Body of pancreas (tissue), 4 donors: ENCODE results near the gene C1QTNF1. TPM values are rescaled to one million over a fixed set of nuclear protein-coding genes. Genes with fewer than 3 reads are reported as not detected.
A peak's percentile ranks its signal among the peaks of the same experiment; 100 is the strongest.

ENCODE experiments used
- ATAC-seq: fragments of 150-250 bp; one replicate; pipeline ENCODE4 v1.9.1; 2016
- DNase-seq, 4 donors: peaks; one replicate each; pipeline ENCODE4 v3.0.0-alpha.2; 2019
- H3K27ac ChIP-seq, 4 donors: fragments of 200-600 bp; sonication (generic); 1 replicate in 3 of 4; 2 replicates in 1 of 4; pipeline versions ENCODE4 v1.5.1 to v1.6.1; 2016 to 2019; ENCODE audit warnings: mild to moderate bottlenecking in 1 of 4, mixed read lengths in 1 of 4, moderate library complexity in 1 of 4
- H3K27me3 ChIP-seq, 2 donors: fragments of 200-600 bp; sonication (generic); one replicate each; pipeline ENCODE4 v1.6.0; 2016; ENCODE audit warnings: mild to moderate bottlenecking in 1 of 2
- H3K36me3 ChIP-seq, 2 donors: fragments of 200-600 bp; sonication (generic); replicated peaks in 1 of 2; 2 replicates each; pipeline ENCODE4 v1.5.1; 2016; ENCODE audit warnings: low read depth in 2 of 2; ENCODE audit not compliant: insufficient read depth in 1 of 2
- H3K4me1 ChIP-seq: fragments of 200-600 bp; sonication (generic); one replicate; pipeline ENCODE4 v1.6.0; 2016
- H3K4me3 ChIP-seq, 2 donors: fragments of 200-600 bp; sonication (generic); 1 replicate in 1 of 2; 2 replicates in 1 of 2; pipeline ENCODE4 v1.5.1; 2016 to 2019
- H3K9me3 ChIP-seq, 3 donors: fragments of 200-600 bp; sonication (generic); 1 replicate in 2 of 3; 2 replicates in 1 of 3; pipeline ENCODE4 v1.5.1; 2016
- CTCF ChIP-seq, 7 experiments: fragments of 450-650 bp in 4 of 7; fragments of 200-600 bp in 3 of 7; sonication (generic) in 3 of 7; IDR thresholded peaks; one replicate each; pipeline ENCODE4 v1.5.1; 2016 to 2019; ENCODE audit warnings: antibody characterized with exemption in 7 of 7
- POLR2A ChIP-seq, 3 donors: fragments of 450-650 bp; IDR thresholded peaks; one replicate each; pipeline ENCODE4 v1.6.1; 2016; ENCODE audit warnings: antibody characterized with exemption in 3 of 3, mild to moderate bottlenecking in 2 of 3
- WGBS, 2 donors: methylation state at CpG; one replicate each; pipeline ENCODE4 v1.1.5; 2017; 5-methylcytosine and 5-hydroxymethylcytosine counted together
- intact Hi-C: fragments of 100-400 bp; cut with DNase I; formaldehyde crosslinking; loops from one replicate; pipeline ENCODE4 v1.15.1; 2023
- total RNA-seq, 2 donors: library from RNA; depleted of rRNA; stranded (reverse); fragments of >200 nt; gene quantifications; one replicate each; pipeline ENCODE4 v1.1.0, GENCODE V29; 2016

Gene C1QTNF1
- total RNA-seq = 10 to 100 TPM in 1 of 2 donors, 1 to 10 TPM in 1; 8.3 to 50.1 TPM

GRCh38 chr17:79023886-79024771 is at the start of gene C1QTNF1:
Gene C1QTNF1, plus strand, starts transcription at chr17:79024169. Its CDS starts 19,800 bp downstream, at chr17:79043969.
- peak; percentile 51 for ATAC-seq
- Histone ChIP-seq H3K9me3 (no peaks in the 10 kb centered on the region), H3K36me3 (no peaks in the 10 kb centered on the region), H3K4me3 (peak within 1 kb of the TSS; percentile 39 to 43), H3K27me3 (peaks cover 0 to 11% of the 10 kb centered on the region in 2 donors), H3K4me1 (peaks cover 82% of the 10 kb centered on the region), H3K27ac (peak within 1 kb of the TSS in 3 of 4 donors; percentile 35 to 71 (median 60))
- intact Hi-C loops = no loop called here
- TF ChIP-seq CTCF (IDR thresholded peaks at IDR 0.05) = peak in 6 of 7 experiments; percentile 23 to 62 (median 47)
- peak in 2 of 3 donors; percentile 37 to 46 for TF ChIP-seq POLR2A (IDR thresholded peaks at IDR 0.05)
- WGBS, 2 donors = 0 to 1% methylated on average over 31 to 64 of the region's 77 CpGs
- DNase-seq = peak in 3 of 4 donors; percentile 35 to 61 (median 48)

- TF ChIP-seq CTCF (IDR thresholded peaks at IDR 0.05) (no peak), POLR2A (IDR thresholded peaks at IDR 0.05) (peak in 2 of 3 donors; percentile 48 to 52)
- DNase-seq (peak; percentile 67 to 86 (median 80)), ATAC-seq (peak; percentile 72)
- H3K27ac ChIP-seq = peak overlapping the region; percentile 33 to 77 (median 60)
- no peaks in the 10 kb centered on the region for H3K27me3 ChIP-seq
- H3K4me3 ChIP-seq = no peak overlapping the region
- peaks cover 55% of the 10 kb centered on the region for H3K4me1 ChIP-seq
- H3K36me3 ChIP-seq = no peaks in the 10 kb centered on the region
- intact Hi-C loops = no loop called here
- no peaks in the 10 kb centered on the region for H3K9me3 ChIP-seq
- 32 to 51% methylated on average over 4 to 30 of the region's 30 CpGs for WGBS, 2 donors
These were observed 49.1 kb upstream of the C1QTNF1 start for GRCh38 chr17:78974635-78975591.

- ATAC-seq (no peak), DNase-seq (no peak)
- TF ChIP-seq CTCF (IDR thresholded peaks at IDR 0.05) (no peak), POLR2A (IDR thresholded peaks at IDR 0.05) (no peak)
- Histone ChIP-seq H3K27me3 (no peaks in the 10 kb centered on the region), H3K4me1 (peaks cover 44% of the 10 kb centered on the region), H3K4me3 (no peak overlapping the region), H3K27ac (peak overlapping the region in 2 of 4 donors; percentile 26 to 58), H3K36me3 (no peaks in the 10 kb centered on the region), H3K9me3 (no peaks in the 10 kb centered on the region)
- intact Hi-C loops = no loop called here
- 76 to 81% methylated on average over 9 to 20 of the region's 20 CpGs for WGBS, 2 donors
These were observed 46.9 kb upstream of the C1QTNF1 start for GRCh38 chr17:78976907-78977680.

GRCh38 chr17:78977681-78977943 is 46.4 kb upstream of the C1QTNF1 start:
- H3K4me1 ChIP-seq = peaks cover 44% of the 10 kb centered on the region
- peak overlapping the region in 2 of 4 donors; percentile 26 to 58 for H3K27ac ChIP-seq
- H3K36me3 ChIP-seq = no peaks in the 10 kb centered on the region
- no peaks in the 10 kb centered on the region for H3K9me3 ChIP-seq
- DNase-seq (no peak), ATAC-seq (no peak)
- no peaks in the 10 kb centered on the region for H3K27me3 ChIP-seq
- H3K4me3 ChIP-seq = no peak overlapping the region
- WGBS, 2 donors = 69 to 77% methylated on average over 8 of the region's 8 CpGs
- intact Hi-C loops = no loop called here
- TF ChIP-seq POLR2A (IDR thresholded peaks at IDR 0.05) = no peak
- TF ChIP-seq CTCF (IDR thresholded peaks at IDR 0.05) = no peak
